Neural cell (in vitro differentiated cells): ENCODE measurements around the gene LNX2.

Experiments used
- EP300 ChIP-seq: fragments of 450-650 bp; conservative IDR thresholded peaks from 2 replicates; pipeline ENCODE4 v1.6.1; 2014; ENCODE audit warnings: antibody characterized with exemption, mild to moderate bottlenecking, moderate library complexity; ENCODE audit not compliant: poor library complexity, severe bottlenecking
- MXI1 ChIP-seq: fragments of 450-650 bp; conservative IDR thresholded peaks from 2 replicates; pipeline ENCODE4 v1.6.1; 2014; ENCODE audit warnings: antibody characterized with exemption, mild to moderate bottlenecking; ENCODE audit not compliant: poor library complexity, severe bottlenecking
- TF ChIP-seq, protein P1 (sequence below): fragments of 450-650 bp; IDR thresholded peaks from 2 replicates; pipeline ENCODE4 v1.5.1; 2014; ENCODE audit warnings: antibody characterized with exemption, mild to moderate bottlenecking, moderate library complexity; ENCODE audit not compliant: poor library complexity, severe bottlenecking

DNA sequence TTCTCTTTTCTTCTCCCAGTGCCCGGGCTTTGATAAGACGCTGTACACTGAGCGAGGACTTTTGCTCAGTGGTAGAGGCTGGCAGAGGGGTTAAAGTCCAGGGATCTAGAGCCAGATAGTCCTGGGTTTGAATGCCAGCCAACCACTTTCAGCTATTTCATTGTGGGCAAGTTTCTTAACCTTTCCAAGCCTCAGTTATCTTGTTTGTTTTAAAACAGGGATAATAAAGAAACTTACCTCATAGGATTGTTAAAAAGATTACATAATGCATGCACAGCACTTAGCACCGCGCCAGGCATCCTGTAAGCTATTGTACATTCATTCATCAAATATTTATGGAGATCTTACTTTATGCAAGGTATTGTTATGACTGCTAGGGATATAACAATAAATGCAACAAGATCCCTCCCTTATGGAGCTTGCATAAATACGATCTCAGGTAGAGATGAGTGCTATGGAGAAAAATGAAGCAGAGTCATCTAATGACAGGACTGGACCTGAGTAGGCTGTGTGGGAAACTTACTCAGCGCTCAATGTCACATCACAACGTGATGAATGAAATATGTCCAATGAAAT lies 70.8 kb downstream of the LNX2 start:
- no peak for TF ChIP-seq EP300
- TF ChIP-seq, protein P1, sequence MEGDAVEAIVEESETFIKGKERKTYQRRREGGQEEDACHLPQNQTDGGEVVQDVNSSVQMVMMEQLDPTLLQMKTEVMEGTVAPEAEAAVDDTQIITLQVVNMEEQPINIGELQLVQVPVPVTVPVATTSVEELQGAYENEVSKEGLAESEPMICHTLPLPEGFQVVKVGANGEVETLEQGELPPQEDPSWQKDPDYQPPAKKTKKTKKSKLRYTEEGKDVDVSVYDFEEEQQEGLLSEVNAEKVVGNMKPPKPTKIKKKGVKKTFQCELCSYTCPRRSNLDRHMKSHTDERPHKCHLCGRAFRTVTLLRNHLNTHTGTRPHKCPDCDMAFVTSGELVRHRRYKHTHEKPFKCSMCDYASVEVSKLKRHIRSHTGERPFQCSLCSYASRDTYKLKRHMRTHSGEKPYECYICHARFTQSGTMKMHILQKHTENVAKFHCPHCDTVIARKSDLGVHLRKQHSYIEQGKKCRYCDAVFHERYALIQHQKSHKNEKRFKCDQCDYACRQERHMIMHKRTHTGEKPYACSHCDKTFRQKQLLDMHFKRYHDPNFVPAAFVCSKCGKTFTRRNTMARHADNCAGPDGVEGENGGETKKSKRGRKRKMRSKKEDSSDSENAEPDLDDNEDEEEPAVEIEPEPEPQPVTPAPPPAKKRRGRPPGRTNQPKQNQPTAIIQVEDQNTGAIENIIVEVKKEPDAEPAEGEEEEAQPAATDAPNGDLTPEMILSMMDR: no peak
- no peak for TF ChIP-seq MXI1
